ENCODE results near the gene STOX2.

DNA sequence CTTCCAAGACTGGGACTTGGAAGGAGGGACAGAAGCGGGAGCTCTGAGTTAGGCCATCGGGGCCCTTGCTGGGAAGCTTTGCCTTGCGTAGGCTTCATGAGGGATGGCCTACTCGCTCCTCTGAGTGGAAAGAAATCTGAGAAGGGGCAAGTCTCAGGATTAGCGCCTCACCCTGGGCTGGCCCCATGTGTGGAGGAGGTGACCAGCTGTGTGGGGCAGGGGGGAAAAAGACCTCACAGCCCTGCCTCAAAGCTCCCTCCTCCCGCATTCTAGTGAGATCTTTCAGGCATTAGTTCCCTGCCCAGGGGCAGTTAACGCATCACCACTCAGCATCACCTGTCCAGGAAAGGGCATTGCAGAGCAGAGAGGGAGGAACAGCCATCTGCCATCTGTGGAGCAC, 156.5 kb downstream of the STOX2 start:
- TF ChIP-seq, protein P1, sequence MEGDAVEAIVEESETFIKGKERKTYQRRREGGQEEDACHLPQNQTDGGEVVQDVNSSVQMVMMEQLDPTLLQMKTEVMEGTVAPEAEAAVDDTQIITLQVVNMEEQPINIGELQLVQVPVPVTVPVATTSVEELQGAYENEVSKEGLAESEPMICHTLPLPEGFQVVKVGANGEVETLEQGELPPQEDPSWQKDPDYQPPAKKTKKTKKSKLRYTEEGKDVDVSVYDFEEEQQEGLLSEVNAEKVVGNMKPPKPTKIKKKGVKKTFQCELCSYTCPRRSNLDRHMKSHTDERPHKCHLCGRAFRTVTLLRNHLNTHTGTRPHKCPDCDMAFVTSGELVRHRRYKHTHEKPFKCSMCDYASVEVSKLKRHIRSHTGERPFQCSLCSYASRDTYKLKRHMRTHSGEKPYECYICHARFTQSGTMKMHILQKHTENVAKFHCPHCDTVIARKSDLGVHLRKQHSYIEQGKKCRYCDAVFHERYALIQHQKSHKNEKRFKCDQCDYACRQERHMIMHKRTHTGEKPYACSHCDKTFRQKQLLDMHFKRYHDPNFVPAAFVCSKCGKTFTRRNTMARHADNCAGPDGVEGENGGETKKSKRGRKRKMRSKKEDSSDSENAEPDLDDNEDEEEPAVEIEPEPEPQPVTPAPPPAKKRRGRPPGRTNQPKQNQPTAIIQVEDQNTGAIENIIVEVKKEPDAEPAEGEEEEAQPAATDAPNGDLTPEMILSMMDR (IDR thresholded peaks at IDR 0.05): no peak
- TF ChIP-seq POLR2A (IDR thresholded peaks at IDR 0.05): no peak
